Effector CD8-positive, alpha-beta T cell (primary cell): ENCODE data around the gene C12orf57.

ENCODE experiments used
- DNase-seq: peaks from one replicate; lab custom pipeline; 2025; lab: John Stamatoyannopoulos, UW

The C12orf57 gene

GRCh38 chr12:6917491-6918231, 26.2 kb upstream of the C12orf57 start:
- DNase-seq = no peak

DNA sequence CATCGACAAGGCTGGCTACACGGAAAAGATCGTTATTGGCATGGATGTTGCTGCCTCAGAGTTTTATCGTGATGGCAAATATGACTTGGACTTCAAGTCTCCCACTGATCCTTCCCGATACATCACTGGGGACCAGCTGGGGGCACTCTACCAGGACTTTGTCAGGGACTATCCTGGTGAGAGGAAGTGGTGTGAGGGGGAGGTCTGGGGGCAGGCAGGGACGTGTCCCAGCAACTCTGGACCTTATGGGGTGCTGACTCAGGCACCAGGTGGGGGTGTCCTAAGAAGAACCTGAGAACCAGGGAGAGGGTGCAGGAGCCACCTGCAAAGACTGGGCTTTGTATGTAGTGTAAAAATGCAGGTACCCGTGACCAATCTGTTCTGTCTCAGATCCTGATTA, 24.2 kb upstream of the C12orf57 start:
- no peak for DNase-seq

GRCh38 chr12:6921539-6921938, 22.3 kb upstream of the C12orf57 start:
- no peak for DNase-seq

DNA sequence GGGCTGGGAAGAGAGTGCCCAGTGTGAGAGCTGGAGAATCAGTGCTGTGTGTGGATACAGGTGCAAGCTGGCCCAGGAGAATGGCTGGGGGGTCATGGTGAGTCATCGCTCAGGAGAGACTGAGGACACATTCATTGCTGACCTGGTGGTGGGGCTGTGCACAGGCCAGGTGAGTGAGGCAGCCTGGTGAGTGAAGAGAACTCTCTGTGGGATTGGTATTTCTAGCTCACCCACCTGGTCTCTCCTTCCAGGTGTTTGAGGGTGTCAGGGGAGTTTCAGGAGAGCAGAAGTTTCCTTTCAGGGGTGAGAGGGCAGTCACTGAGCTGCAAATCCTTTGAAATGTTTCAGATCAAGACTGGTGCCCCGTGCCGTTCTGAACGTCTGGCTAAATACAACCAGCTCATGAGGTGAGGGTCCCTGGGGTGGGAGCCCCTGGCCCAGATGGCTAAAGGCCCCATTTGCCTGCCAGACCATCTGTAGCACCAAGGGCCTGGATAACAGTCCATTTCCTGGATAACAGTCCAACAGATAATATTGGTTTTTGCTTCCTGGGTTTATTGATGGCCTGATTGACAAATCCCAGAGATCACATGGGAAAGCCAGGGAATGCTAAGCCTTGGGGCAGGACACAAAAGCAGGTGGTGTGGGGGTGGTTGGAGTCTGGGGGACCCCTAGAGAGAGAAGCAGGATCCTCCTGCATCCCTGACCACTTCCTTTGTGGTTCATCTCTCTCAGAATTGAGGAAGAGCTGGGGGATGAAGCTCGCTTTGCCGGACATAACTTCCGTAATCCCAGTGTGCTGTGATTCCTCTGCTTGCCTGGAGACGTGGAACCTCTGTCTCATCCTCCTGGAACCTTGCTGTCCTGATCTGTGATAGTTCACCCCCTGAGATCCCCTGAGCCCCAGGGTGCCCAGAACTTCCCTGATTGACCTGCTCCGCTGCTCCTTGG, 21.6 kb upstream of the C12orf57 start:
- DNase-seq = no peak

GRCh38 chr12:6923003-6923732, 20.7 kb upstream of the C12orf57 start:
- no peak for DNase-seq

DNA sequence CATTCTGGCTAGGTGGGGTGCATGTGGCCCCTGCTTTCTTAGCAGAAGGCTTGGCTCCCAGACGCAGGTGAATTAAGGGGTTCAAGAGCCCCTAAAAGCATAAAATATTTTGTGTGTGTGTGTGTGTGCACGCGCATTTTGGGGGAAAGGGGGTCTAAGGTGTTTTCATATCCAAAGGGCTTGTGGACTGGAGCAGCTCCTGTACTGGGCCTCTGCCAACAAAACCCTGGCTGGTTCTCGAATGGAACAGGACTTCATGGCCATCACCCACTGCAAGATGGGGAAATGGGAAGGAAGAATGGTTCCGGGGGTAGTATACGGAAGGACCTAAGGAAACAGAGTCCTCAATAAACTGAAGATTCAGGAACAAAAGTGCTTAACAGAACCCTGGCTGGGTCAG, 20.0 kb upstream of the C12orf57 start:
- DNase-seq = no peak

DNA sequence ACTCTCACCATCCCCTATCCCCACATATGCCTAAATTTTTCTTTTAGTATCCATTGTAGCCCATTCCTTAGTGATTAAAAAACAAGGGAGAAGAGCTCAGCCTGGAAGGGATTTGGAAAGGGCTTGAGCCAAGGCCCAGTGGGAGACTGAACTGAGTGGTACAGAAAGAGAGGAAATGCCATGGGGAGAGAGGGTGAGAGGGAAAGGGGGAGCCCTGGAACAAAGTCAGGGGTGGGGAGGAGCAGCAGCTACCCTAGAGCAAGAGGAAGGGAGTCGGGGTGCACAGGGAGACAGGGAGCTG, 18.6 kb upstream of the C12orf57 start:
- no peak for DNase-seq

DNA sequence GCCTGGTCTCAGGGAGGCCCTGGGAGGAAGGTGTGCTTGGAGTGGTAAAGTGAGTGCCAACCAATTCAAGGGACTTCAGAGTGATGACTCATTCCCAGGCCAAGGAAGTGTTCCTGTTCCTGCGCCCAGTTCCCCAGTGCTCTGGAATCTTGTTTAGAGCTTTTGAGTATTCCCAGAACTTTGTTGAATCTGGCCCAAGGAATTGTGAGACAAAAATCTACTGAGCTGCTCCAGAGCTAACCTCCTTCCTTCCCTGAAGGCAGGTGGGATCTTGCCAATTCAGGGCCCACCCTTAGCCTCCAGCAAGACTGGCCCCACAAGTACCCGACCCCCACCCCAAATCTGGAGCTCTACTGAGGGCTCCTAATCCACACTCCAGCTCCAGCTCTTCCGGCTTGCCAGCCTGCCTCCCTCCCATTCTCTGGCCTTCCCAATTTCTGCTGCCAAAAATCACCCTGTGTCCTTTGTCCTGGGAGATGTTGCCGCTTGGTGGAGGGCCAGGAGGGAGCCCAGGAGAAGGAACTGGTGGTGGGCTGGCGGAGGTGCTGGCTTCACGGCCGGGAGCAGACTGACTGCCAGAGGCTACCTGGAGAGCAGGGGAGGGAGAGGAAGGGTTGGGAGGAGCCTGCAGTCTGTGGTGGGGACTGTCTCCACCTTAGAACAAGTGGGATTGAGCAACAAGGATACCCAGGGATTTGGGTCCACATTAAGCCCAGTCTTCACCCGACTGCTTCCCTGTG, 18.1 kb upstream of the C12orf57 start:
- no peak for DNase-seq

GRCh38 chr12:6927379-6928021, 16.3 kb upstream of the C12orf57 start, which contains the start of gene ATN1:
ATN1 (plus strand) TSS chr12:6927959; CDS start chr12:6934002, 6,043 bp downstream.
- no peak for DNase-seq

DNA sequence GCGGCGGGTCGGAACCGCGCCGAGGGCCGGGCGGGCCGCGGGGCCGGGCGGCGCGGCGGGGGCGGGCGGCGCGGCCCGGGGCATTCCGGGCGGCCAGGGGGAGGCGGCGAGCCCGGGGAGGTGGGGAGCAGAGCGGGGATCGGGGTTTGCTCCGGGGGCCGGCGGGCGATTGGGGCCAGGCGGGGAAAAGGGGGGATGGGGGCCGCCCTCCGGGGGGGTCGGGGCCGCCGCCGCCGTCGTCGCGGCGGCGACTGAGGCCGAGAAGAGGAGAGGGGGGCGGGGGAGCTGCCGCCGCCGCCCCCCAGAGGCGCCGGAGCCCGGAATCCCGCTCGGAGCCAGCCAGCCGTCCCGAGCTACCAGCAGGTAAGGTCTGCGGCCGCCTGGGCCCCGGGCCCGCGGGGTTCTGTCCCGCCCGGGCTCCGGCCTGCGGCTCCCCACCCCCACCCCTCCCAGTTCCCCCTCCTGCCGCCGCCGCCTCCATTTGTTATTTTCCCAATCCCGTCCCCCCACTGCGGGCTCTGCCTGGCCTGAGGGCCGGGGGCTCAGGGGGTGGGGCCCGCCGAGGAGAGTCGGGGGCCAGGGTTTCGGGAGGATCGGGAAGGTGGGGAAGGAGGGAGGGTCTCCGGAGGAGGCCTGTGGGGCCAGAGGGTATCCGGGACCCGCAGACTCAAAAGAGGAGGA, 15.7 kb upstream of the C12orf57 start:
- no peak for DNase-seq

DNA sequence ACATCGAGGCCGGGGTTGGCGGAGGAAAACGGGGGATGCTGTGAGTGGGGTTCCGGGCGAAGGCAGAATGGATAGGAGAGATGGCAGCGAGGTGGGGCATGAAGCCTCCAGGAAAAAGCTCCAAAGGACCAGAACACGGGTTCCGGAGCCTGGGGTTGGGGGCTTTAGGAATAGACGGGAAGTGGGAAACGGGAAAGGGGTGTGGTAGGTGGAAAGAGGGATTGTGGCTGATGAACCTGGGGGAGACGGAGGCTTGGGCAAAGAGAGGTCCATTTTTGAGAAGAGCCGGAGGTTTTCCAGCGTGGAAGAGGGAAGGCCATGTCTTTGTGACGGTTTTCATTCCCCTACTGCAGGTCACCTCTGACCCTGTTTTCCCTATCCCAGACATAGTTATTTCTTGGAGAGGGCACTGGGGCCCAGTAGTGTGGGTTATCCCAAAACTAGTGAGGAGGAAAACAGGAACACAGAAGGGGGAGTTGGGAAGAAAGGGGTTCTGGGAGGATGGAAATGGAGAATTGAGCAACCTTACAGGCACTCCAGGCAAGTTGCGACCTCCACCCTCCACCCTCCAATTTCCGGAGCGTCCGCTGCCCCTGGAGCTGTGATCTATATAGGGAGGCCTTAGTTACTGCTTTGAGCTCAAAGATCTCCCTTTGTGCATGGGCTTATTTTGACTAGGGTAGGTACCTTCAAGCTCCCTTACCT, 15.0 kb upstream of the C12orf57 start:
- no peak for DNase-seq

- DNase-seq = no peak
These were observed 14.1 kb upstream of the C12orf57 start for GRCh38 chr12:6929466-6930452.

GRCh38 chr12:6932766-6933165, 11.1 kb upstream of the C12orf57 start:
- DNase-seq = no peak

GRCh38 chr12:6934110-6934509, 9.7 kb upstream of the C12orf57 start:
- DNase-seq = no peak

DNA sequence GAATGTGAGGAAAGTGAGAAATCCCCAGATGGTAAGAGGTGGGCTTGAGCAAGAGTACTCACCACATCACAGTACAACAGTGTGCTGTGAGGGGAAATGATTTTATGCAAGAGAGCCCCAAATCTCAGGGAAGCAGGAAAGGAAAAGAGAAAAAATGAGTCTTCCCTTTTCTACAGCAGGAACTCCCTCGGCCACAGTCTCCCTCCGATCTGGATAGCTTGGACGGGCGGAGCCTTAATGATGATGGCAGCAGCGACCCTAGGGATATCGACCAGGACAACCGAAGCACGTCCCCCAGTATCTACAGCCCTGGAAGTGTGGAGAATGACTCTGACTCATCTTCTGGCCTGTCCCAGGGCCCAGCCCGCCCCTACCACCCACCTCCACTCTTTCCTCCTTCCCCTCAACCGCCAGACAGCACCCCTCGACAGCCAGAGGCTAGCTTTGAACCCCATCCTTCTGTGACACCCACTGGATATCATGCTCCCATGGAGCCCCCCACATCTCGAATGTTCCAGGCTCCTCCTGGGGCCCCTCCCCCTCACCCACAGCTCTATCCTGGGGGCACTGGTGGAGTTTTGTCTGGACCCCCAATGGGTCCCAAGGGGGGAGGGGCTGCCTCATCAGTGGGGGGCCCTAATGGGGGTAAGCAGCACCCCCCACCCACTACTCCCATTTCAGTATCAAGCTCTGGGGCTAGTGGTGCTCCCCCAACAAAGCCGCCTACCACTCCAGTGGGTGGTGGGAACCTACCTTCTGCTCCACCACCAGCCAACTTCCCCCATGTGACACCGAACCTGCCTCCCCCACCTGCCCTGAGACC, 8.2 kb upstream of the C12orf57 start:
- no peak for DNase-seq

DNA sequence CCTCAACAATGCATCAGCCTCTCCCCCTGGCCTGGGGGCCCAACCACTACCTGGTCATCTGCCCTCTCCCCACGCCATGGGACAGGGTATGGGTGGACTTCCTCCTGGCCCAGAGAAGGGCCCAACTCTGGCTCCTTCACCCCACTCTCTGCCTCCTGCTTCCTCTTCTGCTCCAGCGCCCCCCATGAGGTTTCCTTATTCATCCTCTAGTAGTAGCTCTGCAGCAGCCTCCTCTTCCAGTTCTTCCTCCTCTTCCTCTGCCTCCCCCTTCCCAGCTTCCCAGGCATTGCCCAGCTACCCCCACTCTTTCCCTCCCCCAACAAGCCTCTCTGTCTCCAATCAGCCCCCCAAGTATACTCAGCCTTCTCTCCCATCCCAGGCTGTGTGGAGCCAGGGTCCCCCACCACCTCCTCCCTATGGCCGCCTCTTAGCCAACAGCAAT, 7.6 kb upstream of the C12orf57 start:
- no peak for DNase-seq

- peak; percentile 30 for DNase-seq
These were observed 7.0 kb upstream of the C12orf57 start for GRCh38 chr12:6936636-6937480.
